ENCODE measurements around the gene YDJC.
"Not testable (repeated sequence)": the region's sequence is repeated elsewhere in the genome, so short reads cannot be mapped to it uniquely, and the experiment has no call there.

GRCh38 chr22:21596356-21597135 lies 33.3 kb downstream of the YDJC start:
- not testable (repeated sequence) for TF ChIP-seq CEBPB (tag; IDR thresholded peaks at IDR 0.05); ZNF165 (CRISPR knock-in tag; IDR thresholded peaks at IDR 0.05; ENCODE audit: borderline replicate concordance); FOXK2 (conservative IDR thresholded peaks at IDR 0.05 in 1 of 2, IDR thresholded peaks at IDR 0.05 in 1 of 2; ENCODE audit: low read depth in 2 of 2); NR2C2 (CRISPR knock-in tag; IDR thresholded peaks at IDR 0.05); NR2C2 (tag; IDR thresholded peaks at IDR 0.05); HEY1 (CRISPR knock-in tag; IDR thresholded peaks at IDR 0.05; ENCODE audit: borderline replicate concordance); CTCF (IDR thresholded peaks at IDR 0.05 in 2 of 3, conservative IDR thresholded peaks at IDR 0.05 in 1 of 3; ENCODE audit: insufficient read depth in 2 of 3, low read depth in 1 of 3, low read length in 3 of 3); TAF15 (IDR thresholded peaks at IDR 0.05; ENCODE audit: low read depth, low read length); RBBP5 (IDR thresholded peaks at IDR 0.05; ENCODE audit: borderline replicate concordance, insufficient read depth, low read length, poor library complexity, severe bottlenecking); USF2 (CRISPR knock-in tag; IDR thresholded peaks at IDR 0.05); SAP30 (IDR thresholded peaks at IDR 0.05; ENCODE audit: borderline replicate concordance, insufficient read depth, low read depth, low read length, poor library complexity, severe bottlenecking); REST (IDR thresholded peaks at IDR 0.05; ENCODE audit: borderline replicate concordance); REST (CRISPR knock-in tag; IDR thresholded peaks at IDR 0.05; ENCODE audit: low read depth)

Measured in K562 (cell line).